MM.1S (cell line): Measurements from ENCODE around the gene INO80.

Experiments used
- DNase-seq: peaks from one replicate; pipeline ENCODE4 v3.0.0-alpha.2; 2015
- H2AFZ ChIP-seq: fragments of 300-600 bp; sonication (generic); 2 replicates; pipeline ENCODE4 v1.6.0; 2016; ENCODE audit warnings: antibody characterized with exemption, low read length
- H3F3A ChIP-seq: fragments of 300-600 bp; sonication (generic); 2 replicates; pipeline ENCODE4 v1.6.1; 2016; ENCODE audit warnings: mild to moderate bottlenecking, antibody characterized with exemption, low read length, moderate library complexity, mixed read lengths; ENCODE audit not compliant: insufficient read depth
- H3K27ac ChIP-seq: fragments of 300-600 bp; sonication (generic); 2 replicates; pipeline ENCODE4 v1.5.1; 2016; ENCODE audit warnings: mild to moderate bottlenecking, low read length
- H3K27me3 ChIP-seq: fragments of 300-600 bp; sonication (generic); replicated peaks from 2 replicates; pipeline ENCODE4 v1.6.0; 2016; ENCODE audit warnings: low read length; ENCODE audit not compliant: insufficient read depth
- H3K36me3 ChIP-seq: fragments of 300-600 bp; sonication (generic); replicated peaks from 2 replicates; pipeline ENCODE4 v1.6.1; 2016; ENCODE audit warnings: mild to moderate bottlenecking, low read length, mixed read lengths; ENCODE audit not compliant: insufficient read depth
- H3K4me1 ChIP-seq: fragments of 300-600 bp; sonication (generic); 2 replicates; pipeline ENCODE4 v1.6.1; 2016; ENCODE audit warnings: low read length, mixed read lengths
- H3K4me2 ChIP-seq: fragments of 300-600 bp; sonication (generic); 2 replicates; pipeline ENCODE4 v1.6.0; 2016; ENCODE audit warnings: low read depth, low read length
- H3K4me3 ChIP-seq: fragments of 300-600 bp; sonication (generic); 2 replicates; pipeline ENCODE4 v1.5.1; 2016; ENCODE audit warnings: low read length, mixed read lengths
- H3K79me2 ChIP-seq: fragments of 300-600 bp; sonication (generic); 2 replicates; pipeline ENCODE4 v1.6.1; 2016; ENCODE audit warnings: mixed run types, low read length, mixed read lengths
- H3K9ac ChIP-seq: fragments of 300-600 bp; sonication (generic); 2 replicates; pipeline ENCODE4 v1.6.1; 2016; ENCODE audit warnings: low read length, mixed read lengths
- H3K9me2 ChIP-seq: fragments of 300-600 bp; sonication (generic); replicated peaks from 2 replicates; pipeline ENCODE4 v1.6.1; 2016; ENCODE audit warnings: mild to moderate bottlenecking, low read length, mixed read lengths; ENCODE audit not compliant: insufficient read depth
- H3K9me3 ChIP-seq: fragments of 300-600 bp; sonication (generic); replicated peaks from 2 replicates; pipeline ENCODE4 v1.6.1; 2016; ENCODE audit warnings: mild to moderate bottlenecking, low read length, mixed read lengths; ENCODE audit not compliant: insufficient read depth
- H4K20me1 ChIP-seq: fragments of 300-600 bp; sonication (generic); 2 replicates; pipeline ENCODE4 v1.6.1; 2016; ENCODE audit warnings: mild to moderate bottlenecking, low read length, moderate library complexity, mixed read lengths; ENCODE audit not compliant: insufficient read depth
- EZH2 ChIP-seq: fragments of 300-600 bp; sonication (generic); optimal IDR thresholded peaks from 2 replicates; pipeline ENCODE3; 2017; ENCODE audit warnings: low read depth, mild to moderate bottlenecking, antibody characterized with exemption, low read length, mixed read lengths
- EZH2phosphoT487 ChIP-seq: fragments of 300-600 bp; sonication (generic); IDR thresholded peaks from 2 replicates; pipeline ENCODE4 v1.6.1; 2018; ENCODE audit warnings: antibody characterized with exemption, low read length
- TF ChIP-seq, protein P1 (sequence below): fragments of 300-600 bp; sonication (generic); IDR thresholded peaks from 2 replicates; pipeline ENCODE4 v1.5.1; 2016; ENCODE audit warnings: antibody characterized with exemption, low read length, mixed read lengths

Gene INO80

DNA sequence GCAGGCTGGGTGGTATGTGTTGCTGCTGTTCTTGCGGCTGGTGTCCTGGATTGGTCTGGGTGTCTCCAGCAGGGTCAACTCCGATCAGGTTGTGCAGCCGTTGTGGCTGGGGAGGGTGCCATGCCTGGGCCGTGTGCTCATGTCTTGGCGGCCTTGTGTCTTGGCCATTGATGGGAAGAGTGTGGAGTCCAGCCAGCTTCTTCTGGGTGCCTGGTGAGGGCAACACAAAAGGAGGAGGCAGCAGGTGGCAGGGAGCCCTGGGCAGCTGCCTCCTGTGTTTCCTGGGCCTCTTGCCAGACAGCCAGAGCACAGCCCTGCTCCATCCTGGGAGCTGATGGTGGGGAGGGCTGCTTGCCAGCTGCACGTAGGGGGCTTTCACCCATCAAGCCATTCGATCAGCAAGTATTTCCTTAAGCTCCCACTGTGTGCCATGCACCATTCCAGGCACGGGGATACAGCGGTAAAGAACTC is 158.5 kb downstream of the INO80 start:
- Histone ChIP-seq H3K36me3 (no peaks in the 10 kb centered on the region), H4K20me1 (no peaks in the 10 kb centered on the region), H3K9me3 (no peaks in the 10 kb centered on the region), H3K79me2 (peaks cover 11% of the 10 kb centered on the region; the same call in 1 of the 2 replicates), H2AFZ (no peak overlapping the region), H3K9ac (no peak overlapping the region), H3F3A (no peaks in the 10 kb centered on the region), H3K27me3 (no peaks in the 10 kb centered on the region), H3K4me3 (no peak overlapping the region), H3K9me2 (no peaks in the 10 kb centered on the region), H3K4me1 (peaks cover 7% of the 10 kb centered on the region; the same call in 1 of the 2 replicates), H3K4me2 (no peak overlapping the region), H3K27ac (no peak overlapping the region)
- no peak for DNase-seq
- TF ChIP-seq, protein P1, sequence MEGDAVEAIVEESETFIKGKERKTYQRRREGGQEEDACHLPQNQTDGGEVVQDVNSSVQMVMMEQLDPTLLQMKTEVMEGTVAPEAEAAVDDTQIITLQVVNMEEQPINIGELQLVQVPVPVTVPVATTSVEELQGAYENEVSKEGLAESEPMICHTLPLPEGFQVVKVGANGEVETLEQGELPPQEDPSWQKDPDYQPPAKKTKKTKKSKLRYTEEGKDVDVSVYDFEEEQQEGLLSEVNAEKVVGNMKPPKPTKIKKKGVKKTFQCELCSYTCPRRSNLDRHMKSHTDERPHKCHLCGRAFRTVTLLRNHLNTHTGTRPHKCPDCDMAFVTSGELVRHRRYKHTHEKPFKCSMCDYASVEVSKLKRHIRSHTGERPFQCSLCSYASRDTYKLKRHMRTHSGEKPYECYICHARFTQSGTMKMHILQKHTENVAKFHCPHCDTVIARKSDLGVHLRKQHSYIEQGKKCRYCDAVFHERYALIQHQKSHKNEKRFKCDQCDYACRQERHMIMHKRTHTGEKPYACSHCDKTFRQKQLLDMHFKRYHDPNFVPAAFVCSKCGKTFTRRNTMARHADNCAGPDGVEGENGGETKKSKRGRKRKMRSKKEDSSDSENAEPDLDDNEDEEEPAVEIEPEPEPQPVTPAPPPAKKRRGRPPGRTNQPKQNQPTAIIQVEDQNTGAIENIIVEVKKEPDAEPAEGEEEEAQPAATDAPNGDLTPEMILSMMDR = no peak
- TF ChIP-seq EZH2phosphoT487 (no peak), EZH2 (no peak)

DNA sequence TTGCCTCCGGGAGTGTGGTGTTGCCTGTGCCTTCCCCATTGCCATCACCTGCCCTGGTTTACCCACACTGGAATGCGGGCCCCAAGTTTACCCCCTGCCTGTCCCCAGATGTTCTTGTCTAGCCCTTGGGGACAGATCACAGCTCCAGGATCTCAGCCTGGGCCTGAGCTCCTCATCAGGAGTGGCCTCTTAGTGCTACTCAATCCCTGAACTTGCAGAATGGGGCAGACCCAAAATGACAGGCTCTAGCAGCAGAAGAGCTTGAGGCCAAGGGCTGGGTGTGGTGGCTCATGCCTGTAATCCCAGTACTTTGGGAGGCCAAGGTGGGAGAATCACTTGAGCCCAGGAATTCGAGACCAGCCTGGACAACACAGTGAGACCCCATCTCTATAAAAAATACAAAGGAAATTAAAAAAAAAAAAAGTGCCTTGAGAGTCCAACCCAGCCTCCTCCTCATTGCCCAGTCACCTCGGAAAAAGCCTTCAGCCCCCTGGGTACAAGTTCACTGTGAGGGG is 159.0 kb downstream of the INO80 start:
- Histone ChIP-seq H3K79me2 (peaks cover 11% of the 10 kb centered on the region; the same call in 1 of the 2 replicates), H3K27ac (no peak overlapping the region), H3K9me3 (no peaks in the 10 kb centered on the region), H3K4me3 (no peak overlapping the region), H3K9ac (no peak overlapping the region), H4K20me1 (no peaks in the 10 kb centered on the region), H3F3A (no peaks in the 10 kb centered on the region), H3K36me3 (no peaks in the 10 kb centered on the region), H3K9me2 (no peaks in the 10 kb centered on the region), H3K4me1 (peaks cover 7% of the 10 kb centered on the region; the same call in 1 of the 2 replicates), H2AFZ (no peak overlapping the region), H3K4me2 (no peak overlapping the region), H3K27me3 (no peaks in the 10 kb centered on the region)
- no peak for DNase-seq
- no peak for TF ChIP-seq EZH2phosphoT487
- no peak for TF ChIP-seq EZH2

- Histone ChIP-seq H2AFZ (no peak overlapping the region), H3K4me2 (no peak overlapping the region)
These were observed 159.5 kb downstream of the INO80 start for GRCh38 chr15:40956541-40956982.

More at GRCh38 chr15:40956541-40956982, 159.5 kb downstream of the INO80 start:
- no peaks in the 10 kb centered on the region for H3K9me3 ChIP-seq
- H3K27ac ChIP-seq = no peak overlapping the region
- no peaks in the 10 kb centered on the region for H4K20me1 ChIP-seq
- H3K27me3 ChIP-seq = no peaks in the 10 kb centered on the region
- peaks cover 11% of the 10 kb centered on the region; the same call in 1 of the 2 replicates for H3K79me2 ChIP-seq
- H3F3A ChIP-seq = no peaks in the 10 kb centered on the region
- H3K4me3 ChIP-seq = no peak overlapping the region
- H3K36me3 ChIP-seq = no peaks in the 10 kb centered on the region
- H3K4me1 ChIP-seq = peaks cover 7% of the 10 kb centered on the region; the same call in 1 of the 2 replicates
- no peaks in the 10 kb centered on the region for H3K9me2 ChIP-seq
- H3K9ac ChIP-seq = no peak overlapping the region
- TF ChIP-seq EZH2phosphoT487 = no peak
- TF ChIP-seq, protein P1 = no peak
- no peak for TF ChIP-seq EZH2
- no peak for DNase-seq
